Breast epithelium (tissue), 4 donors: ENCODE results near the gene DDX49. TPM values are rescaled to one million over a fixed set of nuclear protein-coding genes. Genes with fewer than 3 reads are reported as not detected.
A peak's percentile ranks its signal among the peaks of the same experiment; 100 is the strongest.

ENCODE experiments used
- DNase-seq, 2 donors: peaks; one replicate each; pipeline ENCODE4 v3.0.0-alpha.2; 2019; ENCODE audit warnings: low spot score in 2 of 2
- H3K27ac ChIP-seq, 2 donors: fragments of 200-600 bp; sonication (generic) in 1 of 2; one replicate each; pipeline ENCODE4 v1.5.1; 2016 to 2019; ENCODE audit warnings: mild to moderate bottlenecking in 1 of 2
- H3K27me3 ChIP-seq, 2 donors: fragments of 200-600 bp; sonication (generic) in 1 of 2; one replicate each; pipeline versions ENCODE4 v1.5.1 to v1.6.0; 2017 to 2019; ENCODE audit warnings: control low read depth in 1 of 2, mild to moderate bottlenecking in 1 of 2
- H3K36me3 ChIP-seq: fragments of 200-600 bp; one replicate; pipeline ENCODE4 v1.5.1; 2019
- H3K4me1 ChIP-seq, 2 donors: fragments of 200-600 bp; sonication (generic); one replicate each; pipeline ENCODE4 v1.5.1; 2016 to 2019; ENCODE audit warnings: control low read depth in 1 of 2
- H3K4me3 ChIP-seq, 3 donors: fragments of 200-600 bp; sonication (generic); 1 replicate in 2 of 3; 2 replicates in 1 of 3; pipeline ENCODE4 v1.5.1; 2016 to 2019; ENCODE audit warnings: mild to moderate bottlenecking in 3 of 3, moderate library complexity in 2 of 3
- H3K9me3 ChIP-seq, 2 donors: fragments of 200-600 bp; sonication (generic) in 1 of 2; one replicate each; pipeline ENCODE4 v1.5.1; 2016 to 2019; ENCODE audit warnings: control low read depth in 1 of 2
- CTCF ChIP-seq, 3 donors: fragments of 450-650 bp; IDR thresholded peaks; one replicate each; pipeline ENCODE4 v1.5.1; 2016 to 2017; ENCODE audit warnings: antibody characterized with exemption in 3 of 3, mild to moderate bottlenecking in 3 of 3, moderate library complexity in 3 of 3
- POLR2A ChIP-seq: fragments of 450-650 bp; IDR thresholded peaks from one replicate; pipeline ENCODE4 v1.6.1; 2016; ENCODE audit warnings: antibody characterized with exemption, mild to moderate bottlenecking, moderate library complexity
- POLR2AphosphoS5 ChIP-seq, 3 donors: sonication (generic); formaldehyde crosslinking; IDR thresholded peaks; one replicate each; pipeline ENCODE4 v1.6.1; 2017; ENCODE audit warnings: antibody characterized with exemption in 3 of 3
- intact Hi-C: fragments of 100-400 bp; cut with DNase I; formaldehyde crosslinking; loops from one replicate; pipeline ENCODE4 v1.15.1; 2023; ENCODE audit warnings: low total_unique reads
- total RNA-seq, 3 donors: library from RNA; depleted of rRNA; stranded (reverse); fragments of >200 nt; gene quantifications; one replicate each; pipeline ENCODE4 v1.1.0, GENCODE V29; 2016

DDX49 gene
- 10 to 100 TPM; 34.1 to 44.9 (median 40.2) TPM for total RNA-seq

- peak; percentile 96 to 100 for DNase-seq
- H3K4me1 ChIP-seq: peaks cover 8% of the 10 kb centered on the region in 2 donors
- peak within 1 kb of the TSS; percentile 91 to 93 for H3K27ac ChIP-seq
- no peaks in the 10 kb centered on the region for H3K27me3 ChIP-seq
- no peaks in the 10 kb centered on the region for H3K9me3 ChIP-seq
- peak within 1 kb of the TSS; percentile 77 to 98 (median 93) for H3K4me3 ChIP-seq
- TF ChIP-seq POLR2A (peak; percentile 89), CTCF (IDR thresholded peaks at IDR 0.05) (no peak), POLR2AphosphoS5 (IDR thresholded peaks at IDR 0.05) (peak; percentile 81 to 94 (median 85))
- no peaks in the 10 kb centered on the region for H3K36me3 ChIP-seq
- intact Hi-C loops: no loop called here
These were observed at the start of gene DDX49, which contains the start of gene COPE for GRCh38 chr19:18919086-18919899. DDX49 (plus strand) TSS chr19:18919715; CDS start chr19:18919742, 27 bp downstream. COPE (minus strand) TSS chr19:18919387; CDS start chr19:18919348, 39 bp downstream.

- Histone ChIP-seq H3K4me1 (no peaks in the 10 kb centered on the region), H3K27ac (no peak overlapping the region)
- intact Hi-C loops: loop anchor here (10.0 kb wide), 1 partner anchor 275 kb away; no protein-coding TSS in a partner anchor
These were observed 49.6 kb upstream of the DDX49 start for GRCh38 chr19:18869781-18870530.

GRCh38 chr19:18870531-18871172, 48.9 kb upstream of the DDX49 start:
- H3K4me1 ChIP-seq: no peaks in the 10 kb centered on the region
- intact Hi-C loops: no loop called here
- no peak overlapping the region for H3K27ac ChIP-seq
- H3K9me3 ChIP-seq: no peaks in the 10 kb centered on the region
- no peak for DNase-seq
- no peaks in the 10 kb centered on the region for H3K36me3 ChIP-seq
- no peaks in the 10 kb centered on the region for H3K27me3 ChIP-seq
- H3K4me3 ChIP-seq: no peak overlapping the region
- no peak for TF ChIP-seq POLR2AphosphoS5 (IDR thresholded peaks at IDR 0.05)
- no peak for TF ChIP-seq CTCF (IDR thresholded peaks at IDR 0.05)
- TF ChIP-seq POLR2A: no peak

More at GRCh38 chr19:18869781-18870530, 49.6 kb upstream of the DDX49 start:
- no peak for DNase-seq
- no peak for TF ChIP-seq POLR2AphosphoS5 (IDR thresholded peaks at IDR 0.05)
- no peak for TF ChIP-seq CTCF (IDR thresholded peaks at IDR 0.05)
- no peak for TF ChIP-seq POLR2A
- Histone ChIP-seq H3K27me3 (no peaks in the 10 kb centered on the region), H3K4me3 (no peak overlapping the region), H3K36me3 (no peaks in the 10 kb centered on the region), H3K9me3 (no peaks in the 10 kb centered on the region)

GRCh38 chr19:18871543-18871942, 48.0 kb upstream of the DDX49 start:
- intact Hi-C loops: no loop called here
- no peak overlapping the region for H3K4me3 ChIP-seq
- TF ChIP-seq POLR2AphosphoS5 (IDR thresholded peaks at IDR 0.05) (no peak), POLR2A (no peak), CTCF (IDR thresholded peaks at IDR 0.05) (no peak)
- no peaks in the 10 kb centered on the region for H3K36me3 ChIP-seq
- no peak overlapping the region for H3K27ac ChIP-seq
- no peak for DNase-seq
- no peaks in the 10 kb centered on the region for H3K4me1 ChIP-seq
- H3K9me3 ChIP-seq: no peaks in the 10 kb centered on the region
- H3K27me3 ChIP-seq: no peaks in the 10 kb centered on the region
